Stimulated activated CD8-positive, alpha-beta memory T cell treated with anti-CD3 and anti-CD28 coated beads, Interleukin-7, amount 100 ng/mL, for 4 hours (primary cell): ENCODE results near the gene VKORC1.
"Not testable (repeated sequence)": the region's sequence is repeated elsewhere in the genome, so short reads cannot be mapped to it uniquely, and the experiment has no call there.

Experiments
- DNase-seq, 2 donors: peaks; one replicate each; pipeline ENCODE4 v3.0.0-alpha.2; 2020; ENCODE audit warnings: low read depth in 2 of 2

VKORC1 gene

GRCh38 chr16:31094424-31095120 lies at the start of gene VKORC1:
Gene VKORC1 (minus strand): TSS chr16:31094797. CDS start chr16:31094729, 68 bp downstream.
- peak; percentile 77 for DNase-seq

- no peak for DNase-seq
These were observed 49.1 kb upstream of the VKORC1 start for GRCh38 chr16:31143694-31144148.

GRCh38 chr16:31143011-31143693 lies 48.6 kb upstream of the VKORC1 start:
- DNase-seq = no peak

- peak; percentile 95 to 97 for DNase-seq
These were observed 47.8 kb upstream of the VKORC1 start for GRCh38 chr16:31142109-31143010.

- no peak for DNase-seq
These were observed 47.0 kb upstream of the VKORC1 start for GRCh38 chr16:31141489-31142108.

GRCh38 chr16:31141071-31141469 lies 46.5 kb upstream of the VKORC1 start:
- not testable (repeated sequence) for DNase-seq

- no peak for DNase-seq
These were observed 44.3 kb upstream of the VKORC1 start for GRCh38 chr16:31138621-31139578.

- not testable (repeated sequence) for DNase-seq
These were observed 42.4 kb upstream of the VKORC1 start for GRCh38 chr16:31136822-31137499.

GRCh38 chr16:31136287-31136662 lies 41.7 kb upstream of the VKORC1 start:
- DNase-seq = no peak

GRCh38 chr16:31135535-31136286 lies 41.1 kb upstream of the VKORC1 start, which contains the start of gene PRSS8:
Gene PRSS8 (minus strand): TSS chr16:31135727. CDS start chr16:31135498, 229 bp downstream.
- no peak for DNase-seq

GRCh38 chr16:31134625-31135534 lies 40.3 kb upstream of the VKORC1 start:
- no peak for DNase-seq

GRCh38 chr16:31134091-31134571 lies 39.5 kb upstream of the VKORC1 start:
- no peak for DNase-seq

- DNase-seq = no peak
These were observed 38.5 kb upstream of the VKORC1 start for GRCh38 chr16:31133046-31133501.

- no peak for DNase-seq
These were observed 37.8 kb upstream of the VKORC1 start for GRCh38 chr16:31132303-31132979.

GRCh38 chr16:31131841-31132271 lies 37.3 kb upstream of the VKORC1 start:
- DNase-seq = no peak

GRCh38 chr16:31131416-31131815 lies 36.8 kb upstream of the VKORC1 start:
- DNase-seq = no peak

GRCh38 chr16:31130899-31131298 lies 36.3 kb upstream of the VKORC1 start:
- DNase-seq = no peak
